T-cell (primary cell): Measurements from ENCODE around the gene INSC. TPM values are rescaled to one million over a fixed set of nuclear protein-coding genes. Genes with fewer than 3 reads are reported as not detected.

Experiments used
- ATAC-seq, 4 experiments: fragments of 200-7000 bp in 3 of 4; fragments of 150-1000 bp in 1 of 4; cut with Tn5 transposase; replicated peaks in 1 of 4; 1 replicate in 3 of 4; 2 replicates in 1 of 4; pipeline ENCODE4 v1.10.0; 2021; ENCODE audit warnings: moderate library complexity in 3 of 4, mild to moderate bottlenecking in 2 of 4, moderate number of reproducible peaks in 1 of 4
- CTCF ChIA-PET, 2 donors: fragments of 300-600 bp; sonication (Branson Sonifier 250); formaldehyde crosslinking; loops; one replicate each; lab custom pipeline; 2022; ENCODE audit warnings: antibody characterized with exemption in 2 of 2; lab: Charles Lee
- POLR2A ChIA-PET, 2 donors: fragments of 300-600 bp; sonication (Branson Sonifier 250); formaldehyde crosslinking; loops; one replicate each; lab custom pipeline; 2022; ENCODE audit warnings: antibody characterized with exemption in 2 of 2; lab: Charles Lee
- DNase-seq, 35 experiments: peaks; one replicate each; pipeline versions ENCODE4 v3.0.0 to v3.0.0-alpha.2; 2013 to 2023
- H3K27ac ChIP-seq: one replicate; pipeline ENCODE4 v1.5.1; 2013; ENCODE audit warnings: low read length
- H3K27me3 ChIP-seq, 2 experiments: replicated peaks in 1 of 2; 1 replicate in 1 of 2; 2 replicates in 1 of 2; pipeline versions ENCODE4 v1.6.1 to v1.7.0; 2013; ENCODE audit warnings: low read length in 1 of 2, mixed read lengths in 1 of 2; ENCODE audit not compliant: control insufficient read depth in 2 of 2, insufficient read depth in 2 of 2; ENCODE audit errors: extremely low read depth in 1 of 2
- H3K36me3 ChIP-seq, 2 donors: 1 replicate in 1 of 2; 2 replicates in 1 of 2; pipeline versions ENCODE4 v1.6.1 to v1.7.0; 2013; ENCODE audit warnings: low read length in 1 of 2; ENCODE audit not compliant: control insufficient read depth in 2 of 2, insufficient read depth in 1 of 2; ENCODE audit errors: extremely low read depth in 1 of 2
- H3K4me1 ChIP-seq, 2 experiments: 1 replicate in 1 of 2; 2 replicates in 1 of 2; pipeline versions ENCODE4 v1.6.1 to v1.7.0; 2013; ENCODE audit warnings: low read length in 2 of 2, mixed read lengths in 1 of 2; ENCODE audit not compliant: insufficient read depth in 2 of 2, control insufficient read depth in 1 of 2; ENCODE audit errors: extremely low read depth in 1 of 2
- H3K4me3 ChIP-seq, 2 donors: 1 replicate in 1 of 2; 2 replicates in 1 of 2; pipeline versions ENCODE4 v1.5.1 to v1.7.0; 2013; ENCODE audit warnings: mild to moderate bottlenecking in 2 of 2, low read length in 1 of 2, moderate library complexity in 1 of 2; ENCODE audit not compliant: control insufficient read depth in 1 of 2; ENCODE audit errors: extremely low read depth in 1 of 2
- H3K9me3 ChIP-seq: 2 replicates; pipeline ENCODE4 v1.7.0; 2013
- H3K27ac Mint-ChIP-seq, 2 donors: one replicate each; pipeline ENCODE4 v1.8.0; 2020 to 2021; ENCODE audit warnings: mild to moderate bottlenecking in 2 of 2, mixed read lengths in 2 of 2
- H3K27me3 Mint-ChIP-seq, 2 donors: one replicate each; pipeline ENCODE4 v1.8.0; 2021 to 2022; ENCODE audit warnings: mixed read lengths in 2 of 2
- H3K36me3 Mint-ChIP-seq: one replicate; pipeline ENCODE4 v1.8.0; 2021; ENCODE audit warnings: mixed read lengths
- H3K4me1 Mint-ChIP-seq, 3 donors: one replicate each; pipeline ENCODE4 v1.8.0; 2020 to 2022; ENCODE audit warnings: mixed read lengths in 3 of 3, mild to moderate bottlenecking in 1 of 3
- H3K4me3 Mint-ChIP-seq, 3 donors: one replicate each; pipeline ENCODE4 v1.8.0; 2020 to 2022; ENCODE audit warnings: mild to moderate bottlenecking in 3 of 3, mixed read lengths in 3 of 3, moderate library complexity in 3 of 3
- H3K9me3 Mint-ChIP-seq, 3 donors: one replicate each; pipeline ENCODE4 v1.8.0; 2020 to 2022; ENCODE audit warnings: mixed read lengths in 3 of 3
- WGBS: methylation state at CpG from one replicate; pipeline ENCODE4 v1.1.5; 2013; ENCODE audit warnings: missing lambda C conversion rate; ENCODE audit not compliant: insufficient coverage; 5-methylcytosine and 5-hydroxymethylcytosine counted together
- total RNA-seq, 35 experiments: library from RNA in 6 of 35; stranded (reverse) in 6 of 35; fragments of 120-200 nt in 1 of 35; gene quantifications; one replicate each; pipeline versions ENCODE4 v1.2.1 to v1.2.4 and lab custom pipeline; 2013 to 2026

Gene INSC
- total RNA-seq, 5 donors from 2014 or later (not counting 1 experiment from before 2014, with no cell fraction given): 0.44 to 0.53 TPM; not detected in 3

DNA sequence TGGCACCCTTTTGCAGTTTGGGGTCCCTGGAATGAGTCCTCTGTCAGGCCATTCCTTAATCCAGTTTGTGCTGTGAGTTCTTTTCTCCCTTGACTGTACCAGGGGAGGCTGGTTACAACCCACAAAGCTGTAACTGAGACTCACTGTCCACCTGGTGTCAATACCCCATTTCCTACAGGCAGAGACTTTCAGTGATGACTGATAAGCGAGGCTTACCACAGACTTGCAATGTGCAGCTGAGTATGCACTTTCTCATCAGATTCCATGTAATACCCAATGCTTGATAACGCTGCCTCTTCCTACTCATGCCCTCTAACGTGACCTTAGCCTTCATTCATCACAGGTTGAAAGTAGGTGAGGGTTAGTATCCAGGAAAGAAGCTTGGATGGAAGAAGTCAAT, 120.1 kb downstream of the INSC start:
- H3K4me3 Mint-ChIP-seq: no peak overlapping the region
- WGBS: 83% methylated on average over 1 of the region's 3 CpGs
- peaks cover 3 to 8% (median 5%) of the 10 kb centered on the region in 3 donors for H3K9me3 Mint-ChIP-seq
- peaks cover 0 to 3% of the 10 kb centered on the region in 2 experiments for H3K27me3 ChIP-seq
- CTCF ChIA-PET: no interaction called here
- H3K4me1 ChIP-seq: no peaks in the 10 kb centered on the region
- H3K36me3 ChIP-seq: no peaks in the 10 kb centered on the region
- H3K27me3 Mint-ChIP-seq: peaks cover 2 to 12% of the 10 kb centered on the region in 2 donors
- POLR2A ChIA-PET: no interaction called here
- ATAC-seq (no peak), DNase-seq (no peak)
- H3K36me3 Mint-ChIP-seq: no peaks in the 10 kb centered on the region
- no peaks in the 10 kb centered on the region for H3K9me3 ChIP-seq
- H3K27ac ChIP-seq: no peak overlapping the region
- no peaks in the 10 kb centered on the region for H3K4me1 Mint-ChIP-seq
- H3K27ac Mint-ChIP-seq: no peak overlapping the region
- no peak overlapping the region for H3K4me3 ChIP-seq

DNA sequence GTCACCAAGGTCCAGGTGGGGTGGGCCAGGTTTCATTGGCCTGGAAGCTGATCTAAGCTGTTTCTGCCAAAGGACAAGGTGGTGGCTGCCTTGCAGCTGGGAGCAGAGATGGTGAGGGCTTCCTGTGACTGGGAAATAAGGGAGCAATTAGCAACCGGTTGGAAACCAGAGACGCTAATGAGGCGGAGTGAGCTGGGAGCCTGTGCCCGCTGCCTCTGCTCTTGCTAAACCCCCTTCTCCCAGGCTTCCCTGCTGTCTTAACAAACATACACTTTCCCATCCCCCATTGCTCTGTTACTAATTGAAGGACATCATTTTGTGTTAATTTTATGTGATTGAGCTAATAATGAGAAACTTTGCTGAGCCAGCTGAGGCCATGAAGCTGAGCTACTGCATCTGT, 121.8 kb downstream of the INSC start:
- Histone ChIP-seq H3K27ac (no peak overlapping the region), H3K4me1 (no peaks in the 10 kb centered on the region), H3K9me3 (no peaks in the 10 kb centered on the region), H3K4me3 (no peak overlapping the region), H3K36me3 (no peaks in the 10 kb centered on the region), H3K27me3 (peaks cover 0 to 4% of the 10 kb centered on the region in 2 experiments)
- Mint-ChIP-seq H3K27ac (no peak overlapping the region), H3K4me3 (no peak overlapping the region), H3K9me3 (peaks cover 3 to 8% (median 5%) of the 10 kb centered on the region in 3 donors), H3K4me1 (no peaks in the 10 kb centered on the region), H3K36me3 (no peaks in the 10 kb centered on the region), H3K27me3 (peaks cover 2 to 12% of the 10 kb centered on the region in 2 donors)
- ATAC-seq (no peak), DNase-seq (no peak)
- WGBS: no CpG with 5 or more reads among the region's 4 CpGs
- CTCF ChIA-PET: no interaction called here
- POLR2A ChIA-PET: no interaction called here

DNA sequence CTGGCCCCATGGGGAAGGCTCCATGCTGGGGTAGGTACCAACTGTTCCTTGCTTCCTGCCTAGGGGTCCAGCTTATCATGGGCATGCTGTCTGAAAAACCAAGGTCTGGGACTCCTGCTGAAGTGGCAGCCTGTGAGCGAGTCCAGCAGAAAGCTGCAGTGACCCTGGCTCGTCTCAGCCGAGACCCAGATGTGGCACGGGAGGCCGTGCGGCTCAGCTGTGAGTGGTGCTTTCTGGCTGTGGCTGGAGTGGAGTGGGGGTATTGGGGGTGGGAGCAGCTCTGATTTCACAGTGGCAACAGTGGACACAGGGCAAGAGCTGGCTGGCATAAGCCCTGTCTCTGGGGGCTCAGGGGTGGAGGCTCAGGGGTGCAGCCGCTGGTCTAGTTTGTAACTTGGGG, 124.1 kb downstream of the INSC start:
- Mint-ChIP-seq H3K36me3 (no peaks in the 10 kb centered on the region), H3K4me1 (no peaks in the 10 kb centered on the region), H3K27me3 (peaks cover 6 to 13% of the 10 kb centered on the region in 2 donors), H3K4me3 (no peak overlapping the region), H3K9me3 (peaks cover 3 to 8% (median 5%) of the 10 kb centered on the region in 3 donors), H3K27ac (no peak overlapping the region)
- DNase-seq (no peak), ATAC-seq (no peak)
- CTCF ChIA-PET: no interaction called here
- 85% methylated on average over 6 of the region's 7 CpGs for WGBS
- POLR2A ChIA-PET: no interaction called here
- H3K9me3 ChIP-seq: no peaks in the 10 kb centered on the region
- H3K27ac ChIP-seq: no peak overlapping the region
- peaks cover 0 to 7% of the 10 kb centered on the region in 2 experiments for H3K27me3 ChIP-seq
- no peak overlapping the region for H3K4me3 ChIP-seq
- no peaks in the 10 kb centered on the region for H3K36me3 ChIP-seq
- H3K4me1 ChIP-seq: no peaks in the 10 kb centered on the region

DNA sequence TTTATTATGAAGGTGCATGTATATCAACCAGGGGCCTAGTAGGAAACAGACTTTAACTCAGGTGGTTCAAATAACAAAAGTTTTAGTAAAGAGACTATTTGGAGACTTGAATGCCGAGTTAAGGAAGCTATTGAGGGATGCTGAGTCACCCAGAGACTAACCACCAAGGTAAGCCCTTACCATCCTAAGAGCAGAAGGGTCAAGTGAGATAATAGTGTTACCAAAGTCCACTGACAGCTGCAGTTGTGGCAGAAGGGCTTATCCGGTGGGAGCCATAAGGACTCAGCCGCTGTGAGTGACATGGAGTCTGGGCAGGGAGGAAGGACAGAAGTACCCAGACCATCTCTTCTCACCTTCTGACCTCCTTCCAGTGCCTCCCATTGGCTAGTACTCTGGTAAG, 134.0 kb downstream of the INSC start:
- Mint-ChIP-seq H3K27ac (no peak overlapping the region), H3K27me3 (peaks cover 13 to 14% of the 10 kb centered on the region in 2 donors)

DNA sequence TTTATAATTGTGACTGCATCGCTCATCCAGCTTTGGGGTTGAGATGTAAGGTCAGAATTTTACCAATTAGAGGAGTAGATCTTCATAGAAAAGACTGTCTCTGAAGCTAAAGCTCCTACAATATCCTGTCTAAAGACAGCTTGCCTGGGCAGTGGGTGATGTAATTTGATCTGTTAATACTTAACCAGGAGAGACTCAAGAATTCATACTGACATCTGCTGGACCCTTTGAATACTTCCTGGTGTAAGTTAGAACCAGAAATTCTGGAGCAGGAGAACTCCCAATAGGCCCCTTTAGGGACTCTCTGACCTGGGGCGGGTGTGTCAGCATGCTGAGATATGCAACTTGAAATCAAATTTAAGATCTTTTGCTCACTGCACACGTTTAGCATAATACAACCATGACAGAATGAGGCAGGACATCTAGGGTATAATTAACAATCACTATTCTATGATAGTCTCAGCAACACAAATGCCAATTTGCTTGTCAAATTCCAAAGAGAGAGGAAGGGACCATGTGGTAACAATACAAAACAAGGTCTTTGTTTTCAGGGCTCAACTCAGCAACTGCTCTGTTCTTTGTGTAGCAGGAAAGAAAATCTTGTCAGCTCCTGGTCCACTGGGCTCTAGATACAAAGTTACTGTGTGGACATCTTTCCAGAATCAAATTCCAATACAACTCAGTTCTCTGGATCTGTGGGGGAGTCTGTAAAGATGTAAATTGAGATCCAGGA, 143.9 kb downstream of the INSC start:
- H3K4me1 ChIP-seq: no peaks in the 10 kb centered on the region
- ChIA-PET POLR2A (no interaction called here), CTCF (no interaction called here)
- ATAC-seq: no peak
- no peak overlapping the region for H3K27ac Mint-ChIP-seq
- no peaks in the 10 kb centered on the region for H3K4me1 Mint-ChIP-seq
- H3K9me3 Mint-ChIP-seq: no peaks in the 10 kb centered on the region
- no peaks in the 10 kb centered on the region for H3K36me3 ChIP-seq
- WGBS: no CpG with 5 or more reads among the region's 3 CpGs
- H3K4me3 Mint-ChIP-seq: no peak overlapping the region
- H3K36me3 Mint-ChIP-seq: no peaks in the 10 kb centered on the region
- peaks cover 12 to 13% of the 10 kb centered on the region in 2 donors for H3K27me3 Mint-ChIP-seq
- H3K27ac ChIP-seq: no peak overlapping the region
- H3K27me3 ChIP-seq: no peaks in the 10 kb centered on the region
- DNase-seq: no peak
- H3K9me3 ChIP-seq: no peaks in the 10 kb centered on the region
- no peak overlapping the region for H3K4me3 ChIP-seq

More for the DNA sequence above, 134.0 kb downstream of the INSC start:
- Mint-ChIP-seq H3K36me3 (no peaks in the 10 kb centered on the region), H3K9me3 (no peaks in the 10 kb centered on the region), H3K4me1 (no peaks in the 10 kb centered on the region), H3K4me3 (no peak overlapping the region)
- H3K27ac ChIP-seq: no peak overlapping the region
- DNase-seq (no peak), ATAC-seq (no peak)
- H3K36me3 ChIP-seq: no peaks in the 10 kb centered on the region
- H3K9me3 ChIP-seq: no peaks in the 10 kb centered on the region
- ChIA-PET CTCF (no interaction called here), POLR2A (no interaction called here)
- no peaks in the 10 kb centered on the region for H3K4me1 ChIP-seq
- WGBS: no CpG with 5 or more reads among the region's 3 CpGs
- H3K27me3 ChIP-seq: peaks cover 0 to 2% of the 10 kb centered on the region in 2 experiments
- H3K4me3 ChIP-seq: no peak overlapping the region

DNA sequence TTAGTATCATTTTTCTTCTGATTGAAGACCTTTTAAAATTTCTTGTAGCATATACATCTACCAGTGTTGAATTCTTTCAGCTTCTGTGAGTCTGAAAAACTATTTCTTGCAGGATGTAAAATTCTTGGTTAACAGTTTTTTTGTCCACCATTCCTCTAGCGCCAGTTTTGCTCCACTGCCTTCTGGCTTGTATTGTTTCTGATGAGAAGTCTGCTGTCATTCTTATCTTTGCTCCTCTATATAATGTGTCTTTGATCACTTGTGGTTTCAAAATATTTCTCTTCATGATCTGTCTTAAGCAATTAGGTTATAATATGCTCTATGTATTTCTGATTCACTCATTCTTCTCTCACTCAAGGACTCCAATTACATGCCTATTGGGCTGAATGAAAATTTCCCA, 152.3 kb downstream of the INSC start:
- ChIA-PET CTCF (interaction anchor here in 1 of 2 donors (0.5 kb wide), 1 partner anchor 291 kb away, joined by 4 read pairs; no protein-coding TSS in a partner anchor), POLR2A (no interaction called here)
- H3K9me3 Mint-ChIP-seq: peaks cover 5 to 24% (median 20%) of the 10 kb centered on the region in 3 donors
- Histone ChIP-seq H3K9me3 (no peaks in the 10 kb centered on the region), H3K4me1 (no peaks in the 10 kb centered on the region), H3K4me3 (no peak overlapping the region), H3K36me3 (no peaks in the 10 kb centered on the region), H3K27ac (no peak overlapping the region), H3K27me3 (no peaks in the 10 kb centered on the region)
- H3K27me3 Mint-ChIP-seq: peaks cover 2 to 4% of the 10 kb centered on the region in 2 donors
- no peak overlapping the region for H3K4me3 Mint-ChIP-seq
- DNase-seq (no peak), ATAC-seq (no peak)
- H3K36me3 Mint-ChIP-seq: no peaks in the 10 kb centered on the region
- no peak overlapping the region for H3K27ac Mint-ChIP-seq
- no CpG with 5 or more reads among the region's 1 CpG for WGBS
- H3K4me1 Mint-ChIP-seq: no peaks in the 10 kb centered on the region
